Stomach (tissue), 9 donors: Measurements from ENCODE around the gene ADORA1. TPM values are rescaled to one million over a fixed set of nuclear protein-coding genes. Genes with fewer than 3 reads are reported as not detected.

Experiments used
- DNase-seq, 2 donors: peaks; one replicate each; pipeline versions ENCODE4 v3.0.0 to v3.0.0-alpha.2; 2013 to 2019
- H3K27ac ChIP-seq, 5 donors: fragments of 200-600 bp in 4 of 5; sonication (generic) in 4 of 5; one replicate each; pipeline ENCODE4 v1.5.1; 2013 to 2019; ENCODE audit warnings: mild to moderate bottlenecking in 1 of 5, moderate library complexity in 1 of 5
- H3K27me3 ChIP-seq, 3 donors: fragments of 200-600 bp; sonication (generic); one replicate each; pipeline ENCODE4 v1.5.1; 2017 to 2019; ENCODE audit warnings: mixed run types in 1 of 3
- H3K36me3 ChIP-seq, 4 donors: fragments of 200-600 bp; sonication (generic); 1 replicate in 3 of 4; 2 replicates in 1 of 4; pipeline ENCODE4 v1.5.1; 2016 to 2019
- H3K4me1 ChIP-seq, 4 donors: fragments of 200-600 bp; sonication (generic); one replicate each; pipeline ENCODE4 v1.5.1; 2016 to 2019
- H3K4me3 ChIP-seq, 4 donors: fragments of 200-600 bp; sonication (generic) in 3 of 4; one replicate each; pipeline ENCODE4 v1.5.1; 2016 to 2019; ENCODE audit warnings: mild to moderate bottlenecking in 1 of 4
- H3K9me3 ChIP-seq, 4 donors: fragments of 200-600 bp; sonication (generic); one replicate each; pipeline ENCODE4 v1.5.1; 2016 to 2019
- EP300 ChIP-seq: sonication (generic); formaldehyde crosslinking; IDR thresholded peaks from one replicate; pipeline ENCODE4 v1.6.1; 2017; ENCODE audit warnings: antibody characterized with exemption
- POLR2A ChIP-seq, 4 donors: fragments of 450-650 bp; IDR thresholded peaks; one replicate each; pipeline ENCODE4 v1.6.1; 2016; ENCODE audit warnings: antibody characterized with exemption in 4 of 4, control low read depth in 2 of 4, mild to moderate bottlenecking in 1 of 4, moderate library complexity in 1 of 4
- POLR2AphosphoS5 ChIP-seq, 3 donors: sonication (generic); formaldehyde crosslinking; IDR thresholded peaks; one replicate each; pipeline ENCODE4 v1.6.1; 2016; ENCODE audit warnings: antibody characterized with exemption in 3 of 3
- WGBS, 5 donors: extraction: QIAGEN DNeasy Blood & Tissue Kit in 3 of 5; methylation state at CpG; one replicate each; pipeline versions ENCODE4 v1.1.5 to v1.1.7; 2013 to 2018; 5-methylcytosine and 5-hydroxymethylcytosine counted together
- intact Hi-C: fragments of 100-400 bp; cut with DNase I; formaldehyde crosslinking; loops from one replicate; pipeline ENCODE4 v1.15.1; 2023; ENCODE audit warnings: low total_unique reads
- polyA plus RNA-seq, 3 donors: library from polyadenylated mRNA; stranded (reverse); fragments of 200-250 nt; gene quantifications; one replicate each; pipeline ENCODE4 v1.2.3, GENCODE V29; 2013
- total RNA-seq, 5 donors: library from RNA; depleted of rRNA; stranded (reverse); fragments of >200 nt; gene quantifications; one replicate each; pipeline versions ENCODE4 v1.1.0 to v1.2.3, GENCODE V29; 2014 to 2016
- TF ChIP-seq, protein P1 (sequence below), 7 experiments: fragments of 450-650 bp in 4 of 7; fragments of 200-600 bp in 3 of 7; sonication (generic) in 3 of 7; IDR thresholded peaks; one replicate each; pipeline ENCODE4 v1.5.1; 2016 to 2019; ENCODE audit warnings: antibody characterized with exemption in 7 of 7, control low read depth in 2 of 7, mild to moderate bottlenecking in 1 of 7
- donor health status: healthy with polysubstance abuse.
- donor health status: Bipolar disorder and iron deficiency.
- donor health status: healthy.

ADORA1 gene
- total and polyA plus RNA-seq, 8 donors, result 0.18 to 4.2 (median 2.1) TPM; not detected in 2

DNA sequence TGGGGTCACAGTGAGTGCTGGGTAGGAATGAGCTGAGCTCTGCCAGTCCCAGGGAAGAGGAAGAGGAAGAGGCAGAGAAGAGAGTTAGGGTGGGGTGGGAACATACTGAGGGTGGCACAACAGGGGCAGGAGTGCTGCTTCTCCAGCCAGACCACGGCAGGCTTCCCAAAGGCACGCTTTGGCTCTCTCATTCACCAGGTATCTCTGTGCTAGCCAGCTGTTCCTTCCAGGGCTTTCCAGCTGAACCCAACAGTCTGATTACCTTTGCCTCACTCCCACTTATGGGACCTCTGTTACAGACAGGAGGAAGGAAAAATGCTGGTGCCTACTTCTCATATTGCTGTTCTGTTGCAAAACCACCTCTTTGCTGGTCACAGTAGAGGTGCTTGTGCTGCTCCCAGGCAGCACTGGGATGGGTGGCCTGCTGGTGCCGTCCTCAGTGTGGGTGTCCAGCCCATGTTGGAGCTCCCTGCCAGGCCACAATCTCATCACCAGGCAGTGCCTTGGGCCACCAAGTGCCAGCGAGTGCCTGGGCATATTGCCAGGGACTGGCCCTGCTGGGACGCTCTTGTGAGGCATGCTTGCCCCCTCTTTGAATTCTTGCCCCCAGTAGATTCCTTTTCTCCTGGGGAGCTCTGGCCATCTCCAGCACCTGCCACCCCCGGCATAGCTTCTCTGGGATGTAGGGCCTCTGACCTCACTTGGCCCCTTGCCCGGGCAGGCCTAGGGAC is 2.1 kb downstream of the ADORA1 start:
- Histone ChIP-seq H3K27me3 (peaks cover 0 to 46% (median 27%) of the 10 kb centered on the region in 3 donors), H3K4me3 (peak overlapping the region in 1 of 4 donors; percentile 52), H3K9me3 (no peaks in the 10 kb centered on the region), H3K4me1 (peaks cover 27 to 52% (median 46%) of the 10 kb centered on the region in 4 donors), H3K27ac (peak overlapping the region in 1 of 5 donors; percentile 20), H3K36me3 (no peaks in the 10 kb centered on the region)
- intact Hi-C loops, result no loop called here
- WGBS, 5 donors, result 26 to 42% (median 37%) methylated on average over 5 to 7 of the region's 7 CpGs
- TF ChIP-seq POLR2A (IDR thresholded peaks at IDR 0.05) (no peak), EP300 (no peak), POLR2AphosphoS5 (IDR thresholded peaks at IDR 0.05) (no peak)
- TF ChIP-seq, protein P1, sequence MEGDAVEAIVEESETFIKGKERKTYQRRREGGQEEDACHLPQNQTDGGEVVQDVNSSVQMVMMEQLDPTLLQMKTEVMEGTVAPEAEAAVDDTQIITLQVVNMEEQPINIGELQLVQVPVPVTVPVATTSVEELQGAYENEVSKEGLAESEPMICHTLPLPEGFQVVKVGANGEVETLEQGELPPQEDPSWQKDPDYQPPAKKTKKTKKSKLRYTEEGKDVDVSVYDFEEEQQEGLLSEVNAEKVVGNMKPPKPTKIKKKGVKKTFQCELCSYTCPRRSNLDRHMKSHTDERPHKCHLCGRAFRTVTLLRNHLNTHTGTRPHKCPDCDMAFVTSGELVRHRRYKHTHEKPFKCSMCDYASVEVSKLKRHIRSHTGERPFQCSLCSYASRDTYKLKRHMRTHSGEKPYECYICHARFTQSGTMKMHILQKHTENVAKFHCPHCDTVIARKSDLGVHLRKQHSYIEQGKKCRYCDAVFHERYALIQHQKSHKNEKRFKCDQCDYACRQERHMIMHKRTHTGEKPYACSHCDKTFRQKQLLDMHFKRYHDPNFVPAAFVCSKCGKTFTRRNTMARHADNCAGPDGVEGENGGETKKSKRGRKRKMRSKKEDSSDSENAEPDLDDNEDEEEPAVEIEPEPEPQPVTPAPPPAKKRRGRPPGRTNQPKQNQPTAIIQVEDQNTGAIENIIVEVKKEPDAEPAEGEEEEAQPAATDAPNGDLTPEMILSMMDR (IDR thresholded peaks at IDR 0.05), result no peak
- DNase-seq, result peak in 1 of 2 donors; percentile 83

DNA sequence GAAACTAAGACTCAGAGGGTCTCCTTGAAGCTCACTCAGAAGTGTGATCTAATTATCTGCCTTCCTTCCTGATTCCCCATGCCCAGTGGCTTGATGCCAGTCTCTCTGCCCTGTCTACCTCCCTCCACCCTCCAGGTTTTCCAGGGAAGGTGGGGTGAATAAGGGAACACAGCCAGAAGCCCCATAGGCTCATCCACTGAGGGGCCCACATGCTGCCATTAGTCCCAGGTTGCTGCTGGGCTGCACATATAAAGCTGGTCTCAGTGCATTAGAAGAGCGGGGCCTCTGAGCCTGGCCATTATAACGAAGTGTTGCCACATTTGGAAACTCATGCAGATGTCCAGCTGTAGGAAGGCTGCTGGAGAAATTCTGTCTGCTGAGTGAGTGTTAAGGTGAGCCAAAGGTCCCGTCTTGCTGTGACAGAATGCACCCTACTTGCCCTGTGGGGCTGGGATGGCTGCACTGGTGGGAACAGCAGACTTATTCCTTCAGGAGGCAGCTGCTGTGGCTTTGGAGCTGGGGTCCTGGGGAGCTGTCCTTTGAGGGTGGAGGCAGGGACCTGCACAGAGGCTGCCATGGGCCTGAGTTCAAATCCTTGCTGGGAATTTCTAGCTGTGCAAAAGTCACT is 2.9 kb downstream of the ADORA1 start:
- no peaks in the 10 kb centered on the region for H3K36me3 ChIP-seq
- H3K4me3 ChIP-seq, result no peak overlapping the region
- intact Hi-C loops, result no loop called here
- TF ChIP-seq POLR2A (IDR thresholded peaks at IDR 0.05) (no peak), POLR2AphosphoS5 (IDR thresholded peaks at IDR 0.05) (no peak), EP300 (no peak)
- TF ChIP-seq, protein P1 (IDR thresholded peaks at IDR 0.05), result no peak
- no peaks in the 10 kb centered on the region for H3K9me3 ChIP-seq
- peak in 1 of 2 donors; percentile 29 for DNase-seq
- H3K4me1 ChIP-seq, result peaks cover 27 to 52% (median 47%) of the 10 kb centered on the region in 4 donors
- H3K27me3 ChIP-seq, result peaks cover 0 to 38% (median 22%) of the 10 kb centered on the region in 3 donors
- 71 to 85% (median 81%) methylated on average over 3 of the region's 3 CpGs for WGBS, 5 donors
- peak overlapping the region in 1 of 5 donors; percentile 20 for H3K27ac ChIP-seq

DNA sequence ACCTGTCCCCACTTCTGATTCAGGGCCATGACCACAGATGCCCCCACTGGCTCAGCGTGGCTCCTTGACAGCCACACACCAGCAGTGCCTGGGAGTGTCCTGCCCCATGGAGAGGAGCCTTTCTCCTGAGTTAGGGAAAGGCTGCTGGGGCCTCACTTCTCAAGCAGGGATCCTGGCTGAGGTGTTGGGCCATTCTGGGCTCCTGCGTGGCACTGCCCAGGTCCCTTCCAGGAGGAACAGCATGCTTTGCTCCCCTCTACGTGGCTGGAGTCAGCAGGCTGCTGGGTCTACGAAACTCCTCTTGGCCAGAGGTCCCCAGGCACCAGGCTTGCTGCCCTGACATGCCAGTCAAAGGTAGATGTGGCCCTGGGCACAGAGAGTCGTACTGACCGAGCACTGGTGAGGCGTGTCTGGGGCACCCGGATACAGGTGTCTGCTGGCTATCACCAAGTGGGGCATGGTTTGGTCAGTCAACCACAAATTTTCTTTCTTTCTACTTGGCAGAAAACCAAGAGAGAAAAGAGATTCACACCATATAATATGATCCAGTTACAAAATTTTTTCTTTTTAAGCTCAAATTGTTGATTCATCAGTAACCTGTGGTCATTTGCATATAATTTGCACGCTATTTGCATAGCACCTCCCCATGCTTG is 4.1 kb downstream of the ADORA1 start:
- intact Hi-C loops, result no loop called here
- no peaks in the 10 kb centered on the region for H3K36me3 ChIP-seq
- H3K27ac ChIP-seq, result no peak overlapping the region
- peaks cover 27 to 50% (median 45%) of the 10 kb centered on the region in 4 donors for H3K4me1 ChIP-seq
- H3K9me3 ChIP-seq, result no peaks in the 10 kb centered on the region
- TF ChIP-seq POLR2A (IDR thresholded peaks at IDR 0.05), result no peak
- no peak for TF ChIP-seq POLR2AphosphoS5 (IDR thresholded peaks at IDR 0.05)
- TF ChIP-seq, protein P1 (IDR thresholded peaks at IDR 0.05), result no peak
- no peak for TF ChIP-seq EP300
- peaks cover 0 to 26% (median 20%) of the 10 kb centered on the region in 3 donors for H3K27me3 ChIP-seq
- H3K4me3 ChIP-seq, result no peak overlapping the region
- 81 to 93% (median 84%) methylated on average over 7 to 9 of the region's 9 CpGs for WGBS, 5 donors
- peak in 1 of 2 donors; percentile 18 for DNase-seq

DNA sequence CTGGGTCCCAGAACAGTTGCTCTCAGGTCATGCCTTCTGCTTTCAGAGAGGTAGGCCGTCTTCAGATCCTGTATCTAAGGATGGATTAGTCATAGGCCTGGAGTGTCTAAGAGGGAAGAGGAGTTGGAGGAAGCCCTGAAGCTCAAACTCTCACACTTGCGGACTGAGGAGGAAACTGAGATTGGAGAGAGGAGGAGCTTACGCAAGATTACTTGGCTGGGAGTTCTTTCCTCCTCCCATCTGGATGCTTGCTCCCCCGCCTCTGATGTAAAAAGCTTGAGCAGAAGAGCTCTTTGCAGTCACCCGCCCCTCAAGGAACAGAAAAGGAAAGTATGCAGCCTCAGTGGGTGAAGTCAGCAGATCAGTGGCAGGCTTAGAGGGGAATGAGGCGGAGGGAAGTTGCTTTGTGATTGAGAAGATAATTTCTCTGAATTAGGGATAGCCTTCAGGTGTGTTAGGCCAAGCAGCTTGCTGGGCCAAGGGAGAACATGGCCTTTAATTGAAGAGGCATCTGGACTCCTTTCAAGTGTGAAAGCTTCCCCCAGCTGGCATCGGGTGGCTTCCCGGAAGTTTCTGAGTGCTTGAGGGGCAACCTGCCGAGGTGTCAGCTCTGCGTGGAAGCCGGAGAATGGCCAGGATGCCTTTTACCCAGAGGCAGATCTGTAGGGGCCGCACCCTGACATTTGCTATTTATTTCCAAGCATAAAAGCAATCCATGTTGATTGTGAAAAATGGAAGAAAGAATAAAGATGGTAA is 6.6 kb downstream of the ADORA1 start:
- Histone ChIP-seq H3K4me1 (peaks cover 5 to 26% (median 21%) of the 10 kb centered on the region in 4 donors), H3K27ac (peak overlapping the region in 2 of 5 donors; percentile 6 to 38), H3K36me3 (no peaks in the 10 kb centered on the region), H3K4me3 (no peak overlapping the region), H3K9me3 (no peaks in the 10 kb centered on the region), H3K27me3 (peaks cover 0 to 2% (median 0%) of the 10 kb centered on the region in 3 donors)
- peak in 1 of 2 donors; percentile 66 for DNase-seq
- 82 to 92% (median 83%) methylated on average over 12 of the region's 12 CpGs for WGBS, 5 donors
- no peak for TF ChIP-seq EP300
- TF ChIP-seq, protein P1 (IDR thresholded peaks at IDR 0.05), result no peak
- no peak for TF ChIP-seq POLR2A (IDR thresholded peaks at IDR 0.05)
- no peak for TF ChIP-seq POLR2AphosphoS5 (IDR thresholded peaks at IDR 0.05)
- intact Hi-C loops, result no loop called here
